ENCODE results near the gene MGAM2.

Gene MGAM2

GRCh38 chr7:142123184-142123583 lies 11.7 kb downstream of the MGAM2 start:
- no peak overlapping the region for H3K4me3 ChIP-seq (ENCODE audit: low read depth, low read length)
- no peaks in the 10 kb centered on the region for H3K9me3 ChIP-seq (ENCODE audit: control insufficient read depth, insufficient read depth, low read length)
- H3K4me1 ChIP-seq (ENCODE audit: control insufficient read depth, insufficient read depth, low read length) = no peaks in the 10 kb centered on the region; the same call in 1 of the 2 replicates
- no peaks in the 10 kb centered on the region for H3K36me3 ChIP-seq (ENCODE audit: control insufficient read depth, insufficient read depth, low read length)
- no peak overlapping the region for H3K9ac ChIP-seq (ENCODE audit: low read depth, low read length)
- no peaks in the 10 kb centered on the region for H3K27me3 ChIP-seq (ENCODE audit: control insufficient read depth, insufficient read depth, low read length)
- H3K27ac ChIP-seq (ENCODE audit: low read depth, low read length) = no peak overlapping the region

GRCh38 chr7:142125256-142125955 lies 13.9 kb downstream of the MGAM2 start:
- Histone ChIP-seq H3K27me3 (ENCODE audit: control insufficient read depth, insufficient read depth, low read length) (no peaks in the 10 kb centered on the region), H3K4me3 (ENCODE audit: low read depth, low read length) (no peak overlapping the region), H3K4me1 (ENCODE audit: control insufficient read depth, insufficient read depth, low read length) (no peaks in the 10 kb centered on the region; the same call in 1 of the 2 replicates)

DNA sequence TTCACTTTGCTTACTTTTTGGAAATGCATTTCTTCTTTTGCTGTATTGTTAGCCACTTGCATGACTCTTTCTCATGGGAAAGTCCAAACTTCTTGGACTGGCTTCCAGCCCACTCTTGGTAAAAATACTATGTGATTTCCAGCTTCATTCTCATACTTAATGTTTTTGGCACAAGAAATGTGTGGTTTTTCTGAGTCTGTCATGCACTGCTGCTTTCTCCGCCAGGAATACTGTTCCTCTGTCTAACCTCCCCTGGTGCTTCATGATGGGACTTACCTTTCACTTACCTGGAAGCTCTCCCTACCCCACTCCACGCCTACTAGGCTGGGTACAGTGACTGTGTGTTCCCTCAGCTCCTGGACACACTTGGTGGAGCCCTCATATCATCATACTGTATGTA lies 18.7 kb downstream of the MGAM2 start:
- Histone ChIP-seq H3K9me3 (ENCODE audit: control insufficient read depth, insufficient read depth, low read length) (no peaks in the 10 kb centered on the region), H3K36me3 (ENCODE audit: control insufficient read depth, insufficient read depth, low read length) (no peaks in the 10 kb centered on the region), H3K9ac (ENCODE audit: low read depth, low read length) (no peak overlapping the region), H3K27me3 (ENCODE audit: control insufficient read depth, insufficient read depth, low read length) (no peaks in the 10 kb centered on the region), H3K4me3 (ENCODE audit: low read depth, low read length) (no peak overlapping the region), H3K27ac (ENCODE audit: low read depth, low read length) (no peak overlapping the region), H3K4me1 (ENCODE audit: control insufficient read depth, insufficient read depth, low read length) (peaks cover 5% of the 10 kb centered on the region; the same call in 1 of the 2 replicates)

More at GRCh38 chr7:142125256-142125955, 13.9 kb downstream of the MGAM2 start:
- Histone ChIP-seq H3K9me3 (ENCODE audit: control insufficient read depth, insufficient read depth, low read length) (no peaks in the 10 kb centered on the region), H3K9ac (ENCODE audit: low read depth, low read length) (no peak overlapping the region), H3K36me3 (ENCODE audit: control insufficient read depth, insufficient read depth, low read length) (no peaks in the 10 kb centered on the region), H3K27ac (ENCODE audit: low read depth, low read length) (no peak overlapping the region)

- H3K4me1 ChIP-seq (ENCODE audit: control insufficient read depth, insufficient read depth, low read length) = peaks cover 5% of the 10 kb centered on the region; the same call in 1 of the 2 replicates
- H3K27ac ChIP-seq (ENCODE audit: low read depth, low read length) = no peak overlapping the region
- no peaks in the 10 kb centered on the region for H3K36me3 ChIP-seq (ENCODE audit: control insufficient read depth, insufficient read depth, low read length)
- H3K27me3 ChIP-seq (ENCODE audit: control insufficient read depth, insufficient read depth, low read length) = no peaks in the 10 kb centered on the region
- H3K9ac ChIP-seq (ENCODE audit: low read depth, low read length) = no peak overlapping the region
- H3K9me3 ChIP-seq (ENCODE audit: control insufficient read depth, insufficient read depth, low read length) = no peaks in the 10 kb centered on the region
- H3K4me3 ChIP-seq (ENCODE audit: low read depth, low read length) = no peak overlapping the region
Measured at GRCh38 chr7:142131439-142132185, 20.1 kb downstream of the MGAM2 start.

- Histone ChIP-seq H3K9me3 (ENCODE audit: control insufficient read depth, insufficient read depth, low read length) (no peaks in the 10 kb centered on the region), H3K4me1 (ENCODE audit: control insufficient read depth, insufficient read depth, low read length) (peaks cover 5% of the 10 kb centered on the region; the same call in 1 of the 2 replicates), H3K36me3 (ENCODE audit: control insufficient read depth, insufficient read depth, low read length) (no peaks in the 10 kb centered on the region)
Measured at GRCh38 chr7:142133731-142134148, 22.2 kb downstream of the MGAM2 start.

DNA sequence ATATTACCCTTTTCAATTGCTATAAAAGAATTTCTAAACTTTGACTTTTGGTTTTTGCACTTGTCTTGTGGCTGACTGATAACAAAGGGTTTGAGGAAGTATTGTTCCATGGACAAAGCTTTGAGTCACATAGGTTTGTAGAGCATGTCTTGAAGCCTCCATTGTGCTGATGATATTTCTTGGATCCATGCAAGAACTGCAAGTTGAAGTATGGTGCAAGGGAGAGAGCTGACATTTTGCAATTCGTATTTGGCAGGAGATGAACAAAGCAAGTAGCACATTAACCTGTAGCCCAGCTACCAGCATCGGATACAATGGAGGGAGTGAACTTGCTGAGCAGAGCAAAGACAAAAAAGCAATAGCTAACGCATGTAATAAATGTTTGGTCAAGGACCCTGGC lies 23.4 kb downstream of the MGAM2 start:
- H3K4me3 ChIP-seq (ENCODE audit: low read depth, low read length) = no peak overlapping the region
- H3K9me3 ChIP-seq (ENCODE audit: control insufficient read depth, insufficient read depth, low read length) = no peaks in the 10 kb centered on the region
- no peaks in the 10 kb centered on the region for H3K36me3 ChIP-seq (ENCODE audit: control insufficient read depth, insufficient read depth, low read length)
- H3K27ac ChIP-seq (ENCODE audit: low read depth, low read length) = no peak overlapping the region
- H3K27me3 ChIP-seq (ENCODE audit: control insufficient read depth, insufficient read depth, low read length) = no peaks in the 10 kb centered on the region
- H3K4me1 ChIP-seq (ENCODE audit: control insufficient read depth, insufficient read depth, low read length) = peaks cover 5% of the 10 kb centered on the region; the same call in 1 of the 2 replicates
- no peak overlapping the region for H3K9ac ChIP-seq (ENCODE audit: low read depth, low read length)

More at GRCh38 chr7:142133731-142134148, 22.2 kb downstream of the MGAM2 start:
- H3K27me3 ChIP-seq (ENCODE audit: control insufficient read depth, insufficient read depth, low read length) = no peaks in the 10 kb centered on the region
- H3K27ac ChIP-seq (ENCODE audit: low read depth, low read length) = no peak overlapping the region
- H3K4me3 ChIP-seq (ENCODE audit: low read depth, low read length) = no peak overlapping the region
- no peak overlapping the region for H3K9ac ChIP-seq (ENCODE audit: low read depth, low read length)

- no peaks in the 10 kb centered on the region for H3K9me3 ChIP-seq (ENCODE audit: control insufficient read depth, insufficient read depth, low read length)
- no peaks in the 10 kb centered on the region for H3K27me3 ChIP-seq (ENCODE audit: control insufficient read depth, insufficient read depth, low read length)
- H3K4me1 ChIP-seq (ENCODE audit: control insufficient read depth, insufficient read depth, low read length) = peaks cover 5% of the 10 kb centered on the region; the same call in 1 of the 2 replicates
- no peak overlapping the region for H3K9ac ChIP-seq (ENCODE audit: low read depth, low read length)
- no peak overlapping the region for H3K4me3 ChIP-seq (ENCODE audit: low read depth, low read length)
- no peaks in the 10 kb centered on the region for H3K36me3 ChIP-seq (ENCODE audit: control insufficient read depth, insufficient read depth, low read length)
- no peak overlapping the region for H3K27ac ChIP-seq (ENCODE audit: low read depth, low read length)
Measured at GRCh38 chr7:142138996-142139395, 27.5 kb downstream of the MGAM2 start.

- H3K27me3 ChIP-seq (ENCODE audit: control insufficient read depth, insufficient read depth, low read length) = no peaks in the 10 kb centered on the region
- H3K9me3 ChIP-seq (ENCODE audit: control insufficient read depth, insufficient read depth, low read length) = no peaks in the 10 kb centered on the region
- H3K9ac ChIP-seq (ENCODE audit: low read depth, low read length) = no peak overlapping the region
- no peak overlapping the region for H3K4me3 ChIP-seq (ENCODE audit: low read depth, low read length)
- peaks cover 5% of the 10 kb centered on the region; the same call in 1 of the 2 replicates for H3K4me1 ChIP-seq (ENCODE audit: control insufficient read depth, insufficient read depth, low read length)
- H3K27ac ChIP-seq (ENCODE audit: low read depth, low read length) = no peak overlapping the region
- H3K36me3 ChIP-seq (ENCODE audit: control insufficient read depth, insufficient read depth, low read length) = no peaks in the 10 kb centered on the region
Measured at GRCh38 chr7:142139597-142140400, 28.3 kb downstream of the MGAM2 start.

DNA sequence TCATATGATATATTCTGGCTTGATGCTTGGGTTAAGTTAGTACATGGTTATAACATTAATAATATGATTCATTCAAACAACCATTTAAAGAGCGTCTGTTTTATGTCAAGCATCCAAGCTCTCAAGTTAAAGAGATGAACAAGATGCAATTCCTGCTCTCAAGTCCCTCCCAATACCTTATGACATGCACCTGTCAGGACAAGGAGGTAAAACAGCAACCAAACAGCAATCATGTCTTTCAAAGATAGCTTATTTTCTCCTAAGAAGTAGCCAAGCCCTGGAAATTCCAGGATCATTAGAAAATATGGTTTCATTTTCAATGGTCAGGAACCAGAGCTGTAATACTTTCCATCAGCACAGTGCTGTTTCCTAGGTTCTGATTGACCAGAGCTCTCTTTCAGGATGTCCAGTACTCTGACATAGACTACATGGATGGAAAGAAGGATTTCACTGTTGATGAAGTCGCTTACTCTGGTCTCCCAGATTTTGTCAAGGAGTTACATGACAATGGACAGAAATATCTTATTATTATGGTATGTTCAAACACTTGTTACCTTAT lies 29.0 kb downstream of the MGAM2 start:
- Histone ChIP-seq H3K4me1 (ENCODE audit: control insufficient read depth, insufficient read depth, low read length) (no peaks in the 10 kb centered on the region), H3K4me3 (ENCODE audit: low read depth, low read length) (no peak overlapping the region), H3K36me3 (ENCODE audit: control insufficient read depth, insufficient read depth, low read length) (no peaks in the 10 kb centered on the region), H3K27ac (ENCODE audit: low read depth, low read length) (no peak overlapping the region), H3K27me3 (ENCODE audit: control insufficient read depth, insufficient read depth, low read length) (no peaks in the 10 kb centered on the region), H3K9ac (ENCODE audit: low read depth, low read length) (no peak overlapping the region), H3K9me3 (ENCODE audit: control insufficient read depth, insufficient read depth, low read length) (no peaks in the 10 kb centered on the region)

DNA sequence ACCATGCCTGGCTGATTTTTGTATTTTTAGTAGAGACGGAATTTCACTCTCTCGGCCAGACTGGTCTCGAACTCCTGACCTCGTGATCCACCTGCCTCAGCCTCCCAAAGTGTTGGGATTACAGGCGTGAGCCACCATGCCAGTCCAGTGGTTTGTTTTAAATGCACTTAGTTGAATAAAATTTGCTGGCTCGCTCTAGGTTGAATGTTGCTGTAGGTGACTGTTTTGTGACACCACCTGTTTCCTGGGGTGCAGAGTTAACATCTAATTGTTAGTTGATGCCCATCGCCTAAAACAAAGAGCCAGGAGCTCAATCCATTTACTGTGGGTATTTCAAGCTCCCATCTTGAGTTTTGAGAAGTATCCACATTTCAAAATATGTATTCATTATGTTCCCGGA lies 31.2 kb downstream of the MGAM2 start:
- Histone ChIP-seq H3K9me3 (ENCODE audit: control insufficient read depth, insufficient read depth, low read length) (no peaks in the 10 kb centered on the region), H3K4me1 (ENCODE audit: control insufficient read depth, insufficient read depth, low read length) (peaks cover 9% of the 10 kb centered on the region), H3K27ac (ENCODE audit: low read depth, low read length) (no peak overlapping the region), H3K4me3 (ENCODE audit: low read depth, low read length) (no peak overlapping the region), H3K27me3 (ENCODE audit: control insufficient read depth, insufficient read depth, low read length) (no peaks in the 10 kb centered on the region), H3K9ac (ENCODE audit: low read depth, low read length) (no peak overlapping the region), H3K36me3 (ENCODE audit: control insufficient read depth, insufficient read depth, low read length) (no peaks in the 10 kb centered on the region)
